HFFc6 (cell line): ENCODE data around the gene VPS16. TPM values are rescaled to one million over a fixed set of nuclear protein-coding genes. Genes with fewer than 3 reads are reported as not detected.

ENCODE experiments used
- DNase-seq: peaks from one replicate; pipeline ENCODE4 v3.0.0-alpha.2; 2018
- H3K27ac Mint-ChIP-seq: 2 replicates; pipeline ENCODE4 v1.8.0; 2020; ENCODE audit warnings: mild to moderate bottlenecking, mixed read lengths
- H3K27me3 Mint-ChIP-seq: 2 replicates; pipeline ENCODE4 v1.8.0; 2021; ENCODE audit warnings: mild to moderate bottlenecking, moderate library complexity, mixed read lengths; ENCODE audit not compliant: insufficient read depth
- H3K36me3 Mint-ChIP-seq: 2 replicates; pipeline ENCODE4 v1.8.0; 2021; ENCODE audit warnings: low read depth, mixed read lengths
- H3K4me1 Mint-ChIP-seq: 2 replicates; pipeline ENCODE4 v1.8.0; 2020; ENCODE audit warnings: low read depth, mixed read lengths
- H3K4me3 Mint-ChIP-seq: 2 replicates; pipeline ENCODE4 v1.8.0; 2020; ENCODE audit warnings: mild to moderate bottlenecking, moderate library complexity, mixed read lengths
- H3K9me3 Mint-ChIP-seq: 2 replicates; pipeline ENCODE4 v1.8.0; 2020; ENCODE audit warnings: mild to moderate bottlenecking, mixed read lengths
- CTCF ChIP-seq: fragments of 200-600 bp; sonication (generic); IDR thresholded peaks from 2 replicates; pipeline ENCODE4 v1.5.0; 2021; ENCODE audit warnings: antibody characterized with exemption, mild to moderate bottlenecking
- total RNA-seq, 6 experiments: library from RNA; stranded (reverse); fragmentation: NEBNext Ultra II Directional; extraction: Animal tissue kit (Norgen Biotek cat#: 25700); gene quantifications; 2 replicates in 1 of 6; 3 replicates in 5 of 6; pipeline ENCODE4 v1.2.3, GENCODE V29; 2021

VPS16 gene
- total RNA-seq, 6 experiments from 2014 or later, result 30.6 to 36.3 (median 35.2) TPM

- no peaks in the 10 kb centered on the region; the same call in 1 of the 2 replicates for H3K27me3 Mint-ChIP-seq
Observed at GRCh38 chr20:2907519-2907918, 67.0 kb downstream of the VPS16 start.

GRCh38 chr20:2909953-2910352 is 69.4 kb downstream of the VPS16 start:
- no peaks in the 10 kb centered on the region; the same call in 1 of the 2 replicates for H3K36me3 Mint-ChIP-seq
- no peak overlapping the region for H3K4me3 Mint-ChIP-seq
- TF ChIP-seq CTCF, result no peak
- H3K27me3 Mint-ChIP-seq, result no peaks in the 10 kb centered on the region; the same call in 1 of the 2 replicates
- no peak overlapping the region for H3K27ac Mint-ChIP-seq
- no peaks in the 10 kb centered on the region for H3K9me3 Mint-ChIP-seq
- peaks cover 6% of the 10 kb centered on the region for H3K4me1 Mint-ChIP-seq
- no peak for DNase-seq

More at GRCh38 chr20:2907519-2907918, 67.0 kb downstream of the VPS16 start:
- no peaks in the 10 kb centered on the region for H3K9me3 Mint-ChIP-seq
- TF ChIP-seq CTCF, result no peak
- H3K27ac Mint-ChIP-seq, result no peak overlapping the region
- no peak overlapping the region for H3K4me3 Mint-ChIP-seq
- DNase-seq, result no peak
- H3K36me3 Mint-ChIP-seq, result no peaks in the 10 kb centered on the region; the same call in 1 of the 2 replicates
- peaks cover 6% of the 10 kb centered on the region for H3K4me1 Mint-ChIP-seq

GRCh38 chr20:2911200-2911599 is 70.7 kb downstream of the VPS16 start:
- TF ChIP-seq CTCF, result no peak
- H3K27me3 Mint-ChIP-seq, result no peaks in the 10 kb centered on the region; the same call in 1 of the 2 replicates
- H3K4me3 Mint-ChIP-seq, result no peak overlapping the region
- H3K4me1 Mint-ChIP-seq, result peaks cover 6% of the 10 kb centered on the region
- no peak overlapping the region for H3K27ac Mint-ChIP-seq
- no peak for DNase-seq
- no peaks in the 10 kb centered on the region; the same call in 1 of the 2 replicates for H3K36me3 Mint-ChIP-seq
- no peaks in the 10 kb centered on the region for H3K9me3 Mint-ChIP-seq

- H3K27ac Mint-ChIP-seq, result no peak overlapping the region
- peak; percentile 21; the same call in 1 of the 2 replicates for TF ChIP-seq CTCF
- H3K36me3 Mint-ChIP-seq, result peaks cover 4% of the 10 kb centered on the region; the same call in 1 of the 2 replicates
- H3K27me3 Mint-ChIP-seq, result no peaks in the 10 kb centered on the region; the same call in 1 of the 2 replicates
- H3K4me3 Mint-ChIP-seq, result no peak overlapping the region
- no peaks in the 10 kb centered on the region for H3K9me3 Mint-ChIP-seq
- peaks cover 6% of the 10 kb centered on the region for H3K4me1 Mint-ChIP-seq
- DNase-seq, result no peak
Observed at GRCh38 chr20:2914160-2914559, 73.6 kb downstream of the VPS16 start.

Other genes with a start within 250 kb of the VPS16 start
- gene NOP56, start 188.1 kb upstream of the VPS16 start, total RNA-seq, result 100 to 1,000 TPM; 151 to 222 (median 165) TPM
- gene IDH3B, start 176.5 kb upstream of the VPS16 start, total RNA-seq, result 10 to 100 TPM; 63.1 to 87.8 (median 79.8) TPM
- under 1 TPM in 3 of 6 experiments, not detected in 3; 0.14 to 0.48 (median 0.46) TPM for gene EBF4, start 148.0 kb upstream of the VPS16 start, total RNA-seq
- under 1 TPM in 1 of 6 experiments, not detected in 5; 0.10 TPM for gene CPXM1, start 40.1 kb upstream of the VPS16 start, total RNA-seq
- not detected for gene C20orf141, start 25.8 kb upstream of the VPS16 start, total RNA-seq
- not detected for gene TMEM239, start 24.4 kb upstream of the VPS16 start, total RNA-seq
- gene PCED1A, start 90 bp upstream of the VPS16 start, total RNA-seq, result 10 to 100 TPM; 22.0 to 24.8 (median 23.8) TPM
- gene PTPRA, start 32.7 kb downstream of the VPS16 start, total RNA-seq, result 10 to 100 TPM; 44.3 to 54.4 (median 48.7) TPM
- gene GNRH2, start 202.9 kb downstream of the VPS16 start, total RNA-seq, result under 1 TPM in 1 of 6 experiments, not detected in 5; 0.26 TPM
- 10 to 100 TPM; 31.7 to 46.8 (median 36.0) TPM for gene MRPS26, start 205.3 kb downstream of the VPS16 start, total RNA-seq
- not detected for gene OXT, start 230.9 kb downstream of the VPS16 start, total RNA-seq
- not detected for gene AVP, start 244.0 kb downstream of the VPS16 start, total RNA-seq